GM18867 (cell line): Measurements from ENCODE around the gene PTGS2.
"Not testable (repeated sequence)": the region's sequence is repeated elsewhere in the genome, so short reads cannot be mapped to it uniquely, and the experiment has no call there.

Experiments used
- ATAC-seq: cut with Tn5 transposase; IDR thresholded peaks from one replicate; pipeline ENCODE4 v1.9.1; 2021; ENCODE audit warnings: mild to moderate bottlenecking, moderate library complexity; ENCODE audit not compliant: unreplicated experiment

PTGS2 gene

DNA sequence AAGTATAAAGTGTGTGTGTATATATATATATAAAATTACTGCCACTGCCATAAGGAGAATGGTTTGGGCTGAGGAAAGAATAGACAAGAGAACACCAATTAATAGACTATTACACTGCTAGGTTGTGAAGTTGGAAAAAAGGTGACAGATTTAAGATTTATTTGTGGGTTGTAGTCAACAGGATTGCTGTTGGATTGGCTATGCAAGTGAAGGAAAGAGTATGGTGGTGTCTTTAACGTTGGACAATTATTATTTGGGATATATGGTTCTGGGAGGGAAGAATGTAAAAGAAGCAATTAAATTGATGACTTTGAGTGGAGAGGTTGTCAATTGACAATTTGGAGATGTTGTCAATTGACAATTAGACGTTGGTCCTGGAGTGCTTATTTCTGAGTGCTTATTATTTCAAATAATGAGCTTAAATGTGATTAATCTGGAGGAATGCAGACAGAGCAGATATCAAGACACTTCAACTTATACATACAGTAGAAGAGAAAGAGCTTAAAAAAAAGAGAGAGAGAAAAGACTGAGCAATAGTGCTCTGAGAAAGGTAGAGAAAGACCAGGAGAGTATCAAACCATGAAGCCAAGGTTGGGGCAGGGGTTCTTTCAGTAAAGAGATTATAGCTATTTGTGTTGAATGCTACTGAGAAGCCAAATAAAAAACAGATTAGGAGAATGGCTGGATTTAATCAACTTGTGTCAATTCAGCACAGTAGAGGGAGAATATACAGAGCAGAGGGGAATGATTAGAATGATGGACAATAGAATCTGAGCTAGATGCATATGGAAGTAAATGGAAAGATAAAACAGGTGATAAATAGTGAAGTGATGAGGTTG is 9.7 kb downstream of the PTGS2 start:
- ATAC-seq = no peak

DNA sequence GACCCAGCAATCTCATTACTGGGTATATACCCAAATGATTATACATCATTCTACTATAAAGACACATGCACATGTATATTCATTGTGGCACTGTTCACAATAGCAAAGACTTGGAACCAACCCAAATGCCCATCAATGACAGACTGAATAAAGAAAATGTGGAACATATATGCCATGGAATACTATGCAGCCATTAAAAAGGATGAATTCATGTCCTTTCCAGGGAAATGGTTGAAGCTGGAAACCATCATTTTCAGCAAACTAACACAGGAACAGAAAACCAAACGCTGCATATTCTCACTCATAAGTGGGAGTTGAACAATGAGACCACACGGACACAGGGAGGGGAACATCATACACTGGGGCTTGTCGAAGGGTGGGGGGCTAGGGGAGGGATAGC is 10.4 kb downstream of the PTGS2 start:
- ATAC-seq = not testable (repeated sequence)

DNA sequence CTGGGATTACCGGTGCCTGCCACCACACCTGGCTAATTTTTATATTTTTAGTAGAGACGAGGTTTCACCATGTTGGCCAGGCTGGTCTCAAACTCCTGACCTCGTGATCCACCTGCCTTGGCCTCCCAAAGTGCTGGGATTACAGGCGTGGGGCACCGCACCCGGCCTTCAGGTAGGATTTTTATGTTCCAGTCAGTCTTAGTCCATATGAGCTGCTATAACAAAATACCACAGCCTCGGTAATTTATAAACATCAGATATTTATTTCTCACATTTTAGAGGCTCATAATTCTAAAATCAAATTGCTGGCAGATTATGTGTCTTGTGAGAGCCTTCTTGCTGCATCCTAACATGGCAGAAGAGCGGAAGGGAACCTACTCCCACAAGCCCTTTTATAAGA is 16.0 kb downstream of the PTGS2 start:
- not testable (repeated sequence) for ATAC-seq

DNA sequence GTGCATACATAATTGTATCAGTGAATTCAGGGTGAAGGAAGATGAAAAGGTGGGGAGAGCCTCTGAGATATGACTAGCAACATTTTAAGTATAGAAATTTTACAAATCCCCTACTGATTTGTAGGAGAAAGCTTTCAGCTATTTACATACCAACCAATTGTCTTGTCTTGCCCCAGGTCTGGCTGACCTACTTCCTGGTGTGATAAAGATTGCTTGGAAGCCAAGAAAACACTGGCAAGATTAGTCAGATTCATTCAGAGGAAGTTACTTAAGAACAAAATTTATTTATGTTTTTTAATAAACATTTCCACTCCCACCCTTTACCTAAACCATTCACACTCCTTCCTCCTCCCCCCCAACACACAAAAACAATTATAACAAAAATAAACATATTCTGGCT is 17.5 kb downstream of the PTGS2 start:
- ATAC-seq = no peak

DNA sequence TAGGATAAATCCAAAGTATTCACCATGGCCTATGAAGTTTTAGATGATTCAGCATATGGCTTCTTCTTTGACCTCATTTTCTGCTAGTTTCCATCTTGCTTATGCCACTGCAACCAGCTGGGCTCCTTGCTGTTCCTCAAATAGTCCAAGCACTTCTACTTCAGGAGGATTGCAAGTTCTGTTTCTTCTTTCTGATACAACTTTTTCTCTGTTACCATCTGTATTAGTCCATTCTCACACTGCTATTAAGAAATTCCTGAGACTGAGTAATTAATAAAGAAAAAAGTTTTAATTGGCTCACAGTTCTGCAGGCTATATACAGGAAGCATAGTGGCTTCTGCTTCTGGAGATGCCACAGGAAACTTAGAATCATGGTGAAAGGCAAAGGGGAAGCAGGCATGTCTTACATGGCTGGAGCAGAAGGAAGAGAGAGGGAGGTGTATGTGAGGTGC is 20.3 kb downstream of the PTGS2 start:
- ATAC-seq = no peak

- ATAC-seq = no peak
These were observed 21.2 kb downstream of the PTGS2 start for GRCh38 chr1:186658999-186659398.

GRCh38 chr1:186657481-186657880 is 22.7 kb downstream of the PTGS2 start:
- ATAC-seq = no peak

DNA sequence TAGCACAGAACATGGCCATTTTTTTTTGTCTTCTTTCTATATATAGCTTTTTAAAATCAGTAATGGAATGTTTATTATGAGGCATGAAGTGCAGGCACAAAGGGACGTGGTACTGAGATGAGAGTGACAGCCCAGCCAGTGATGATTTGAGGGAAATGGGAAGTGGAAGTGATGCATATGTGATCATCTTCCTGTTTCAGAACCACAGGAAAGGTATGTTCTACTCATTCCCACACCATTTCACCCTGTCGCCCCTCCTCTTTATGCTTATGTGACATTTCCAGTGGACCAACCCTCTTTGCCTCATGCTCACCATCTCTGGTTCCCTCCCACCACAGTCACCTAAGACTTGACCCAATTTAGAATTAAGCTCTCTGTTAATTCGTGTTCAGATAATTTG is 24.3 kb downstream of the PTGS2 start:
- ATAC-seq = no peak

GRCh38 chr1:186654741-186655140 is 25.5 kb downstream of the PTGS2 start:
- ATAC-seq = no peak

DNA sequence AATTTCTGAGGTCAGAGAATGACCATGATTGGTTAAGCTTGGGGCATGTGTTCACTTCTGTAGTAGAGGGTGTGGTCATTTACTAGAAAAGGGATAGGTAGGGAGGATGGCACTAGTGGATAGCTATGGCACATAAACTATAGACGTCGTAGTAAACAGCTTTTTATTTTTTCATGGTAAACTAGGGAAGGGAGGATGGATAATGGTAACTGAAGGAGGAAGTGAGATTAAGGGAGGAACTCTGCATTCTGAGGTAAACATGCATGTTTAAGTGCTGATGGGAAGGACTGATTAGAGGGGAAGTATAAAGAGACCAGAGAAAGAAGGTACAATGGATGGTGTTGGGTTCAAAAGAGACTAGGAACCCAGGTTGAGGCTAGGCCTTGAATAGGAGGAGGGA is 26.9 kb downstream of the PTGS2 start:
- no peak for ATAC-seq

GRCh38 chr1:186648613-186649012 is 31.6 kb downstream of the PTGS2 start:
- ATAC-seq = no peak

DNA sequence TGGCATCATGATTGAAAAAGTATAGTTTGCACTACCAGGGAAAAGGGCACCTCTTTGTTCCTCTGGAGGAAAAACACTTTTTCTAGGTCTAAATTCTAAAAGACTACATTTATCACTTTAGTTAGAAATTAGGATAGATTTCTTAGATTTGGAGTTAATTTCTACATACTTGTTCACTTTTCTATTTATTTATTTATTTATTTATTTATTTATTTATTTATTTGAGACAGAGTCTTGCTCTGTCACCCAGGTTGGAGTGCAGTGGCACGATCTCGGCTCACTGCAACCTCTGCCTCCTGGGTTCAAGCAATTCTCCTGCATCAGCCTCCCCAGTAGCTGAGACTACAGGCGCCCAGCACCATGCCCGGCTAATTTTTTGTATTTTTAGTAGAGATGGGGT is 32.2 kb downstream of the PTGS2 start:
- not testable (repeated sequence) for ATAC-seq

- no peak for ATAC-seq
These were observed 36.6 kb downstream of the PTGS2 start for GRCh38 chr1:186643614-186644013.

DNA sequence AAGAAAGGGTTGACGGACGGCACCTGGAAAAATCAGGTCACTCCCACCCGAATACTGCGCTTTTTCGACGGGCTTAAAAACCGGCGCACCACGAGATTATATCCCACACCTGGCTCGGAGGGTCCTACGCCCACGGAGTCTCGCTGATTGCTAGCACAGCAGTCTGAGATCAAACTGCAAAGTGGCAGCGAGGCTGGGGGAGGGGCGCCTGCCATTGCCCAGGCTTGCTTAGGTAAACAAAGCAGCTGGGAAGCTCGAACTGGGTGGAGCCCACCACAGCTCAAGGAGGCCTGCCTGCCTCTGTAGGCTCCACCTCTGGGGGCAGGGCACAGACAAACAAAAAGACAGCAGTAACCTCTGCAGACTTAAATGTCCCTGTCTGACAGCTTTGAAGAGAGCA is 42.7 kb downstream of the PTGS2 start:
- not testable (repeated sequence) for ATAC-seq

- no peak for ATAC-seq
These were observed 43.4 kb downstream of the PTGS2 start for GRCh38 chr1:186636786-186637185.

- no peak for ATAC-seq
These were observed 45.7 kb downstream of the PTGS2 start for GRCh38 chr1:186634511-186634910.

- ATAC-seq = no peak
These were observed 47.1 kb downstream of the PTGS2 start for GRCh38 chr1:186633116-186633515.

GRCh38 chr1:186629341-186629740 is 50.9 kb downstream of the PTGS2 start:
- no peak for ATAC-seq

DNA sequence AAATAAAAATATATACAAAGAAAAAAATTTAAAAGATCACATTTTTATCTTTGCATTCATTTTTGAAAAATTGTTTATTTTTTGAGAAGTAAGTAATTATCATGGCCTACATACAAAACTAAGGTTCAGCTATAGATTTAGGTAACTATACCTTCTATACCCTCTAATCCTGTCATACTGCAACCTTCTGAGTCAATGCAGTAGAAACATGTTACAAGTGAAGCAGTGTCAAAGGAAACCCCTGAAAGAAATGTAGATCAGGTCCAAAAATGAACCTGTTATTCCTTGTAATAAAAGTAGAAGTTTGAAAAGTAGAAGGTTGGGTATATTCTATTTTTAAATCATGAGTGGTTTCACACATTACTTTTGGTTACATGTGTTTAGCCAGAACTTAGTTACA is 51.3 kb downstream of the PTGS2 start:
- ATAC-seq = peak; percentile 69

DNA sequence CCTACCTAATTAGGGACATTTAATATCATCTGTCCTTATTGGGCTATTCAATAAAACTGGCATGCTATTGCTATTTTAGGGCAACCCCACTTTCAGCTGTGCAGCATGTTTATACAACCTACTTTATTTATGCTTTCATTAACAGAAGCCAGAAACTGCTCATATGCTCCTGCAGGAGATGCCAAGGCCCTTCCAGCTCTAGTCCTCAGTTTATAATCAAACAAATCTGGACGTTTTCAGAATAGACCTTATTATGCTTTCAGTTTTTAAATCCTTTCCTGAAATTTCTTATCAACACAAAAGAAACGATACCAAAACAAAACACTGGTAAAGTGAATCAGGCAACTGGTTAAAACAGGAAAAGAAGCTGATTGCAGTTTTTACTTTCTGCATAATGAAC is 53.2 kb downstream of the PTGS2 start:
- ATAC-seq = no peak

GRCh38 chr1:186626356-186626932 is 53.8 kb downstream of the PTGS2 start:
- no peak for ATAC-seq

GRCh38 chr1:186623551-186623950 is 56.7 kb downstream of the PTGS2 start:
- no peak for ATAC-seq
